Measurements from ENCODE around the gene ACTL6A.
A peak's percentile ranks its signal among the peaks of the same experiment; 100 is the strongest.

The ACTL6A gene

GRCh38 chr3:179599531-179599930 lies 36.8 kb downstream of the ACTL6A start:
- no peak for DNase-seq

- no peak for DNase-seq
Measured at GRCh38 chr3:179603321-179603720, 40.6 kb downstream of the ACTL6A start.

GRCh38 chr3:179603831-179604230 lies 41.1 kb downstream of the ACTL6A start:
- DNase-seq = no peak

- peak; percentile 96 for DNase-seq
Measured at GRCh38 chr3:179604321-179605078, 41.8 kb downstream of the ACTL6A start, which contains the start of the genes MRPL47 and NDUFB5. TSS of gene MRPL47 (minus strand) at chr3:179604638. CDS start at chr3:179604624, 14 bp downstream. TSS of gene NDUFB5 (plus strand) at chr3:179604794. CDS start at chr3:179604816, 22 bp downstream.

GRCh38 chr3:179606534-179607085 lies 43.9 kb downstream of the ACTL6A start:
- DNase-seq = no peak

GRCh38 chr3:179608931-179609720 lies 46.4 kb downstream of the ACTL6A start:
- no peak for DNase-seq

GRCh38 chr3:179610066-179610465 lies 47.3 kb downstream of the ACTL6A start:
- DNase-seq = no peak

GRCh38 chr3:179613807-179614206 lies 51.1 kb downstream of the ACTL6A start:
- no peak for DNase-seq

GRCh38 chr3:179615458-179616173 lies 52.9 kb downstream of the ACTL6A start:
- DNase-seq = no peak

GRCh38 chr3:179622023-179622422 lies 59.3 kb downstream of the ACTL6A start:
- DNase-seq = no peak

GRCh38 chr3:179624451-179624850 lies 61.7 kb downstream of the ACTL6A start:
- no peak for DNase-seq

- no peak for DNase-seq
Measured at GRCh38 chr3:179630753-179631451, 68.2 kb downstream of the ACTL6A start.
